ENCODE results near the gene PRKCH. TPM values are rescaled to one million over a fixed set of nuclear protein-coding genes. Genes with fewer than 3 reads are reported as not detected.

Gene PRKCH
- total and polyA plus RNA-seq, 2 of the 13 experiments (the other 11 are each of a cell fraction or from before 2014, with no cell fraction given), result 0.48 to 1.3 TPM

GRCh38 chr14:61517911-61518384 lies 196.6 kb downstream of the PRKCH start (continued):
- TF ChIP-seq ZNF407 (CRISPR knock-in tag; IDR thresholded peaks at IDR 0.05; ENCODE audit: not compliant biosample characterization) (no peak), ZFY (CRISPR knock-in tag; IDR thresholded peaks at IDR 0.05) (no peak), ZBTB4 (CRISPR knock-in tag; IDR thresholded peaks at IDR 0.05; ENCODE audit: borderline replicate concordance) (peak; percentile 62; the same call in 1 of the 2 replicates), SALL1 (CRISPR knock-in tag; IDR thresholded peaks at IDR 0.05) (peak; percentile 55; the same call in 1 of the 2 replicates), SNAI1 (CRISPR knock-in tag; IDR thresholded peaks at IDR 0.05; ENCODE audit: borderline replicate concordance) (no peak), CEBPB (IDR thresholded peaks at IDR 0.05; ENCODE audit: borderline replicate concordance, low read depth, low read length) (no peak), ZNF850 (CRISPR knock-in tag; conservative IDR thresholded peaks at IDR 0.05) (no peak), ZBTB42 (CRISPR knock-in tag; IDR thresholded peaks at IDR 0.05) (no peak), IKZF5 (CRISPR knock-in tag; IDR thresholded peaks at IDR 0.05) (peak; percentile 72), DPF2 (CRISPR knock-in tag; IDR thresholded peaks at IDR 0.05; ENCODE audit: borderline replicate concordance, low read depth) (0 out of 2 replicates have a peak, but pooled peaks have one; percentile 28), CSRNP1 (CRISPR knock-in tag; IDR thresholded peaks at IDR 0.05) (no peak), ZNF234 (CRISPR knock-in tag; conservative IDR thresholded peaks at IDR 0.05) (no peak), ZNF17 (CRISPR knock-in tag; IDR thresholded peaks at IDR 0.05) (no peak), ZNF576 (CRISPR knock-in tag; IDR thresholded peaks at IDR 0.05) (no peak), NCOA1 (CRISPR knock-in tag; IDR thresholded peaks at IDR 0.05) (no peak)
